Ishikawa (cell line): Measurements from ENCODE around the gene TRPC5OS.
A peak's percentile ranks its signal among the peaks of the same experiment; 100 is the strongest.

Experiments used
- CEBPB ChIP-seq: IDR thresholded peaks from 2 replicates; pipeline ENCODE4 v1.6.1; 2012
- CREB1 ChIP-seq: IDR thresholded peaks from 2 replicates; pipeline ENCODE4 v1.6.1; 2012; ENCODE audit warnings: low read depth
- EGR1 ChIP-seq: IDR thresholded peaks from 2 replicates; pipeline ENCODE4 v1.6.1; 2012
- EP300 ChIP-seq: IDR thresholded peaks from 2 replicates; pipeline ENCODE4 v1.6.1; 2012; ENCODE audit warnings: borderline replicate concordance
- FOXM1 ChIP-seq: IDR thresholded peaks from 2 replicates; pipeline ENCODE4 v1.6.1; 2012; ENCODE audit warnings: low read depth, borderline replicate concordance
- NFIC ChIP-seq: IDR thresholded peaks from 2 replicates; pipeline ENCODE4 v1.6.1; 2012
- RAD21 ChIP-seq: IDR thresholded peaks from 2 replicates; pipeline ENCODE4 v1.6.1; 2012; ENCODE audit warnings: low read depth
- TAF1 ChIP-seq: IDR thresholded peaks from 2 replicates; pipeline ENCODE4 v1.6.1; 2012; ENCODE audit warnings: low read depth, mild to moderate bottlenecking
- TCF12 ChIP-seq: IDR thresholded peaks from 2 replicates; pipeline ENCODE4 v1.6.1; 2012; ENCODE audit warnings: low read depth
- TEAD4 ChIP-seq: IDR thresholded peaks from 2 replicates; pipeline ENCODE4 v1.6.1; 2012
- YY1 ChIP-seq: IDR thresholded peaks from 2 replicates; pipeline ENCODE4 v1.6.1; 2012; ENCODE audit warnings: low read depth
- ZBTB7A ChIP-seq: IDR thresholded peaks from 2 replicates; pipeline ENCODE4 v1.6.1; 2012; ENCODE audit warnings: low read depth
- TF ChIP-seq, protein P1 (sequence below): IDR thresholded peaks from 2 replicates; pipeline ENCODE4 v1.6.1; 2012
- TF ChIP-seq, protein P2 (sequence below): IDR thresholded peaks from 2 replicates; pipeline ENCODE4 v1.6.1; 2012; ENCODE audit warnings: low read depth, mild to moderate bottlenecking
- TF ChIP-seq, protein P3 (sequence below): IDR thresholded peaks from 2 replicates; pipeline ENCODE4 v1.6.1; 2012

Gene TRPC5OS

DNA sequence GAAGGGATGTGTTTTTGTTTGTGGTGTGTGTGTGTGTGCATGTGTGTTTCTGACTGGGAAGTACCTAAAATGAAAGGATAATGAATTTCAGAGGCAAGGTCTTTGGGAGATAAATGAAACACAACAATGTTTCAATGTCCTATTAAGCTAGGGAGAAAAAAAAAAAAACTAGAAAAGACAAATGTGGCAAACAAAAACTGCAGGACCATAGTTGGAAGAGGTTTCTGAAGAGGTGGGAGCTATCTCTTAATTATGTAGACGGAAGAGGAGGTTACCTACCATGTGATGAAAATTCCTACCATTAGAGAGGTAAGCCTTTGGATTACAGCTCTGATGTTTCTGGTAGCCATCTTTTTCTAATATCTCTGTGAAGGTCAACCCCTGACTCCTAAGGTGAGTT lies at the start of gene TRPC5OS:
TRPC5OS (plus strand) TSS at position 301 of the 400 bp plus-strand sequence. CDS start 25,669 bp downstream, outside the sequence.
- no peak for TF ChIP-seq ZBTB7A
- no peak for TF ChIP-seq NFIC
- no peak for TF ChIP-seq CREB1
- TF ChIP-seq, protein P1, sequence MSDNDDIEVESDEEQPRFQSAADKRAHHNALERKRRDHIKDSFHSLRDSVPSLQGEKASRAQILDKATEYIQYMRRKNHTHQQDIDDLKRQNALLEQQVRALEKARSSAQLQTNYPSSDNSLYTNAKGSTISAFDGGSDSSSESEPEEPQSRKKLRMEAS, result no peak
- TF ChIP-seq TCF12, result no peak
- no peak for TF ChIP-seq TEAD4

DNA sequence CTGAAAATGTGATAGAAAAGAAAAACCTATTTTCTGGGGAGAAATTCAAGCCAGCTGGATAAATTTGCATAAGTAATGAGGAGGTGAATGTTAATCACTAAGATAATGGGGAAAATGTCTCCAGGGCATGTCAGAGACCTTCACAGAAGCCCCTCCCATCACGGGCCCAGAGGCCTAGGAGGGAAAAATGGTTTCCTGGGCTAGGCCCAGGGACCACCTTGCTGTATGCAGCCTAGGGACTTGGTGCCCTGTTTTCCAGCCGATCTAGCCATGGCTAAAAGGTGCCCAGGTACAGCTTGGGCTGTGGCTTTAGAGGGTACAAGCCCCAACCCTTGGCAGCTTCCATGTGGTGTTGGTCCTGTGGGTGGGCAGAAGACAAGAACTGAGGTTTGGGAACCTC lies 46.6 kb upstream of the TRPC5OS start:
- no peak for TF ChIP-seq FOXM1
- TF ChIP-seq NFIC, result no peak
- TF ChIP-seq CREB1, result no peak
- no peak for TF ChIP-seq TAF1
- no peak for TF ChIP-seq EGR1
- TF ChIP-seq, protein P1, result no peak
- no peak for TF ChIP-seq ZBTB7A
- TF ChIP-seq, protein P2, sequence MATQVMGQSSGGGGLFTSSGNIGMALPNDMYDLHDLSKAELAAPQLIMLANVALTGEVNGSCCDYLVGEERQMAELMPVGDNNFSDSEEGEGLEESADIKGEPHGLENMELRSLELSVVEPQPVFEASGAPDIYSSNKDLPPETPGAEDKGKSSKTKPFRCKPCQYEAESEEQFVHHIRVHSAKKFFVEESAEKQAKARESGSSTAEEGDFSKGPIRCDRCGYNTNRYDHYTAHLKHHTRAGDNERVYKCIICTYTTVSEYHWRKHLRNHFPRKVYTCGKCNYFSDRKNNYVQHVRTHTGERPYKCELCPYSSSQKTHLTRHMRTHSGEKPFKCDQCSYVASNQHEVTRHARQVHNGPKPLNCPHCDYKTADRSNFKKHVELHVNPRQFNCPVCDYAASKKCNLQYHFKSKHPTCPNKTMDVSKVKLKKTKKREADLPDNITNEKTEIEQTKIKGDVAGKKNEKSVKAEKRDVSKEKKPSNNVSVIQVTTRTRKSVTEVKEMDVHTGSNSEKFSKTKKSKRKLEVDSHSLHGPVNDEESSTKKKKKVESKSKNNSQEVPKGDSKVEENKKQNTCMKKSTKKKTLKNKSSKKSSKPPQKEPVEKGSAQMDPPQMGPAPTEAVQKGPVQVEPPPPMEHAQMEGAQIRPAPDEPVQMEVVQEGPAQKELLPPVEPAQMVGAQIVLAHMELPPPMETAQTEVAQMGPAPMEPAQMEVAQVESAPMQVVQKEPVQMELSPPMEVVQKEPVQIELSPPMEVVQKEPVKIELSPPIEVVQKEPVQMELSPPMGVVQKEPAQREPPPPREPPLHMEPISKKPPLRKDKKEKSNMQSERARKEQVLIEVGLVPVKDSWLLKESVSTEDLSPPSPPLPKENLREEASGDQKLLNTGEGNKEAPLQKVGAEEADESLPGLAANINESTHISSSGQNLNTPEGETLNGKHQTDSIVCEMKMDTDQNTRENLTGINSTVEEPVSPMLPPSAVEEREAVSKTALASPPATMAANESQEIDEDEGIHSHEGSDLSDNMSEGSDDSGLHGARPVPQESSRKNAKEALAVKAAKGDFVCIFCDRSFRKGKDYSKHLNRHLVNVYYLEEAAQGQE, result no peak

DNA sequence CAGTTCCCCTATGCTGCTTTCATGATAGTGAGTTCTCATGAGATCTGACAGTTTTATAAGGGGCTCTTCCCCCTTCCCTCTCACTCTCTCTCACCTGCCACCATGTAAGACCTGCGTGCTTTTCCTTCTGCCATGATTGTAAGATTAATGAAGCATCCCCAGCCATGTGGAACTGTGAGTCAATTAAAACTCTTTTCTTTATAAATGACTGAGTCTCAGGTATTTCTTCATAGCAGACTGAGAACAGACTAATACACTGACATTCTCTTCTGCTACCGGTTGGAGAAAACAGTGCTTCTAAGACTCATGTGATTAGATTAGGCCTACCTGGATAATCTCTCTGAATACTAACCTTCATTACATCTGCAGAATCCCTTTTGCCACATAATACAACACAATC lies 45.4 kb upstream of the TRPC5OS start:
- TF ChIP-seq EP300, result peak; percentile 15; the same call in 1 of the 2 replicates
- TF ChIP-seq TEAD4, result peak; percentile 38; the same call in 1 of the 2 replicates
- TF ChIP-seq YY1, result no peak

DNA sequence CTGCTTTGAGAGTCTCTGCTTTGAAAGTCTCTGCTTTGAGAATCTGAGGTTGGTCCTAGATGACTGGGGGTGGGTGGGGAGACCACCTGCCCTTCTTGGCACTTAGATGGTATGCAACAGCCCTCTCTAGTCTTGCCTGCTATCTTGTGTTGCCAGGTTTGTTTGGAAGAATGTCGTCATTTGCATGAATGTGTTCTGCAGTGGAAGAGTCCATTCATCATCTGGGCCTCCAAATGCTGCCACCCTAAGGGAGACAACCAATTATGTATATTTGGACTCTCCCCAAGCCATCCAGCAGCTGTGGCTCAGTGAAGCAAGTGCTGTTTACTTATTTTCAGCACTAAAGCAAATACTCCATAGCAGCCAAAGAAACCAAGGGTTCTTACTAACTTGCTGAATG lies 44.6 kb upstream of the TRPC5OS start:
- TF ChIP-seq, protein P2, result no peak
- 0 out of 2 replicates have a peak, but pooled peaks have one; percentile 9 for TF ChIP-seq NFIC
- no peak for TF ChIP-seq TAF1
- TF ChIP-seq, protein P3, sequence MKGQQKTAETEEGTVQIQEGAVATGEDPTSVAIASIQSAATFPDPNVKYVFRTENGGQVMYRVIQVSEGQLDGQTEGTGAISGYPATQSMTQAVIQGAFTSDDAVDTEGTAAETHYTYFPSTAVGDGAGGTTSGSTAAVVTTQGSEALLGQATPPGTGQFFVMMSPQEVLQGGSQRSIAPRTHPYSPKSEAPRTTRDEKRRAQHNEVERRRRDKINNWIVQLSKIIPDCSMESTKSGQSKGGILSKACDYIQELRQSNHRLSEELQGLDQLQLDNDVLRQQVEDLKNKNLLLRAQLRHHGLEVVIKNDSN, result no peak
- no peak for TF ChIP-seq RAD21
- TF ChIP-seq TCF12, result no peak

DNA sequence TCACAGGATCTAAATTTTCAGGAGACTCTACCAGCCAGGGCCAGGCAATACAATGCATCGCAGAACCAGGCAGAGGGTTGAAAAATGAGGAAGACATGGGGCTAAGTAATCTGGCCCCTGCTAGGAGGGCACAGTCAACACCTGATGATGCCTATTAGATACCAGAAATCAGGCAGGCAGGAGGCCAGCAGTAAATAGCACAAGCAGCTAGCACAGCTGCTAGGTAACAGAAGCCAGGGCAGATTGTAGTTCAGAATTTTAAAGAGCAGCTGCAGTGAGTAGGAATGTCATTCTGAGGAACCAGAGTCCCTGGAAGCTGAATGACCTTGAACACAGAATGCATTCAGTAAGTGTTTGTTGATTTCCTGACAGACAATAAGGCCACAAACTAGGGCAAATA lies 38.8 kb upstream of the TRPC5OS start:
- TF ChIP-seq, protein P1, result no peak
- TF ChIP-seq YY1, result no peak
- TF ChIP-seq FOXM1, result no peak

DNA sequence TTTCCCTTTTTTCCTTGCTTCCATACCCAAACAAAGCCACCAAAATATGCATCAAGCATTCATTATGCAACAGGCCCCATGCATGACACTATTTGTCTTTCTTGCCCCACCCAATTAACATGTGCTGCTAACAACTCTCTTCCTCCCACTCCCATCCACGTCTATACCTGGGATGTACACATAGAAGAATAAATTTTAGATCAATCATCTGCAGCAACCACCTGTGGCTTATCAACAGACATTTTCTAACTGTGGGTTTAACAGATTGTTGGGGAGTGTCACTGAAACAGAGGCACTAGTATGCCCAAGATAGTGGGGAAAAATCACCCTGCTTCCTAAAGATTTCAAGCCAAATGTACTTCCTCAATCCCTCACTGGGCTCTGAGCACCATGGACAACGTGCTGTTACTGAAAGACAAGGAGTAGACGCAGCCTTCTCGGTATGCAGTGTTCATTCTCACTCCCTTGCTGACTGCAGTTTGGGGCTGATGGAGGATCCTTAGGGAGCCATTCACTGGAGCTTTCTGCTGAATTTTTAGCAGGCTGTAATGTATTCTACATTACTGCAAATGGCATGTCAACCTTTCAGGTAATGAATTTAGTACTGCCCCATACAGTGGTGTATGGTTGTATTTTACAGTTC lies 28.4 kb upstream of the TRPC5OS start:
- TF ChIP-seq TCF12, result no peak
- TF ChIP-seq, protein P2, result no peak
- TF ChIP-seq, protein P3, result no peak
- TF ChIP-seq RAD21, result no peak
- TF ChIP-seq CEBPB, result no peak
- no peak for TF ChIP-seq TAF1
- no peak for TF ChIP-seq NFIC
- TF ChIP-seq CREB1, result no peak
- TF ChIP-seq EP300, result no peak
